GM19351 (cell line): ENCODE results near the gene SIL1.
"Not testable (repeated sequence)": the region's sequence is repeated elsewhere in the genome, so short reads cannot be mapped to it uniquely, and the experiment has no call there.

ENCODE experiments used
- ATAC-seq: cut with Tn5 transposase; IDR thresholded peaks from one replicate; pipeline ENCODE4 v1.9.1; 2021; ENCODE audit warnings: mild to moderate bottlenecking, moderate library complexity; ENCODE audit not compliant: unreplicated experiment

SIL1 gene

GRCh38 chr5:139197710-139198669, at the start of gene SIL1:
TSS of gene SIL1 (minus strand) at chr5:139198368. CDS start at chr5:139127843, 70,525 bp downstream.
- peak; percentile 94 for ATAC-seq

GRCh38 chr5:139246394-139246793, 48.2 kb upstream of the SIL1 start:
- no peak for ATAC-seq

DNA sequence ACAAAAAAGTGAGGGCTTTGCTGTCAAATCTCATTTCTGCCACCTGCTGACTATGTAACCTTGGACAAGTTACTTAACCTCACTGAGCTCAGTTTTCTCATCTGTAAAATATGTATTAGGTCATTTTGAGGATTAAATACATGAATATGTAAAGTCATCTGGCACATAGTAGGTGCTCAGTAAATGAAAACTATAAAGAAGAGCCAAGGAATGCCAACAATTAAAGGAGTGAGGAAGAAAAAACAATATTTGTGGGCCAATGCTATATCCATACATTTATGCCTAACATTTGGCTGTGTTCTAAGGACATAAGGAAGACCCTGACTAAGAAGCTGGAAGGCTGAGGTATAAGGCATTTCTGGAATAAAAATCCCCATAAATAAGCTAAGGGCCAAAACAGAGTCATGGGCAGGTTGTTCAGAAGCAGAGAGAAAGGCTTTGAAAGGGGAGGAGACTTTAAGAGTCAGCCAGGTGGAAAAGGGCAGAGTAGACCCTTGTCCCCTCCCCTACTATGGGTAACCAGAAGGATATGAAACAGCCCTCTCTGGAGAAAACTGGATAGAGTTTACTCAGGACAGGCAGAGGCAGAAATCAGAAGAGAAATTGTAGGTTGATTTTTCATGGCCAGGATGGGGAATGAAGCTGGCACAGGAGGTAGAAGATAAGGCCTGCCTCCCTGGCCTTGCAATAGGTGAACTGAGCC, 47.6 kb upstream of the SIL1 start:
- ATAC-seq = no peak

DNA sequence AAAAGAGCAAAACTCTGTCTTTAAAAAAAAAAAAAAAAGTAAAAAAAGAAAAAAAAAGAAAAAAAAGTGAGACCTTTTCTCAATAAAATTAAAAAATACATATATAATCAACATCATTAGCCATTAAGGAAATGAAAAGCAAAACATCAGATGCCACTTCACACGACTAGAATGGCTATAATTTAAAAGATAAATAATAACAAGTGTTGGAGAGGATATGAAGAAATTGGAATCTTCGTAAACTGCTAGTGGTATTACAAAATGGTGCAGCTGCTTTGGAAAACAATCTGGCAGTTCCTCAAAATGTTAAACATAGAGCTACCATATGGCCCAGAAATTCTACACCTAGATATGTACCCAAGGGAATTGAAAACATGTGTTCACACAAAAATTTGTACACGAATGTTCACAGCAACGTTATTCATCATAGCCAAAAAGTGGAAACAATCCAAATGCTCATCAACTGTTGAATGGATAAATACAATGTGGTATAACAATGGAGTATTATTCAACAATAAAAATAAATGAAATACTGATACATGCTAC, 45.3 kb upstream of the SIL1 start:
- ATAC-seq = no peak

GRCh38 chr5:139241139-139241538, 43.0 kb upstream of the SIL1 start:
- no peak for ATAC-seq

- no peak for ATAC-seq
Measured at GRCh38 chr5:139236479-139236878, 38.3 kb upstream of the SIL1 start.

- ATAC-seq = no peak
Measured at GRCh38 chr5:139232147-139232724, 34.1 kb upstream of the SIL1 start.

- ATAC-seq = no peak
Measured at GRCh38 chr5:139228201-139228803, 30.1 kb upstream of the SIL1 start.

DNA sequence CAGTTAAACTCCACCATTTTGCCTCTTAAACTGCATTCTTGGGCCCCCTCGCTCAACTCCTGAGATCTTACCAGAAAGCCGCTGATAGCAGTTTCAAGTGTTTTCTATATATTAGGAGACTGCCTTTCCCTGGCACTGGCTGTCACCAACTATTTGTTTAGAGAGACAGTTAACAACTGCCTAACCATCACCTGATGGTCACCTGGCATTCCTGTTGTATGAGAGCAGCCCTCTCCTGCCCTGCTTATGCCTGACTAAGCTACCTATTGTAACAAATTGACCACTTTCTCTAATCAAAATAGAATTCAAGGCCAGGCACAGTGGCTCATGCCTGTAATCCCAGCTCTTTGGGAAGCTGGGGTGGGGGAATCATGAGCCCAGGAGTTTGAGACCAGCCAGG, 28.0 kb upstream of the SIL1 start:
- ATAC-seq = no peak

DNA sequence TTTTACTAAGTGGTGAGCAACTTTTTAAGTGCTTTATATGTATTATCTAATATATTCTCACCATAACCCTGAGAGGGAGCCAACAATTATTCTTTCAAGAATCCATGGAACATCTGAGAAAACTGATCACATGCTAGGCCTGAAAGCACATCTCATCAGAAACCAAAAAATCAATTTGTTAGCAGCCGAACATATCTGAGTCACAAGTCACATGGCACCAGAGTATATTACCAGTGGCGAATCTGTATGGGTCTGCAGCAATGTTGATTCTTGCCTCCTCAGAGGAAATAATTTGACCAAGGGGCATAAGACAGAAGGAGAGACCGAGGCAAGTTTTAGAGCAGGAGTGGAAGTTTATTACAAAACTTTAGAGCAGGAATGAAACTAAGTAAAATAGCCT, 25.3 kb upstream of the SIL1 start:
- no peak for ATAC-seq

DNA sequence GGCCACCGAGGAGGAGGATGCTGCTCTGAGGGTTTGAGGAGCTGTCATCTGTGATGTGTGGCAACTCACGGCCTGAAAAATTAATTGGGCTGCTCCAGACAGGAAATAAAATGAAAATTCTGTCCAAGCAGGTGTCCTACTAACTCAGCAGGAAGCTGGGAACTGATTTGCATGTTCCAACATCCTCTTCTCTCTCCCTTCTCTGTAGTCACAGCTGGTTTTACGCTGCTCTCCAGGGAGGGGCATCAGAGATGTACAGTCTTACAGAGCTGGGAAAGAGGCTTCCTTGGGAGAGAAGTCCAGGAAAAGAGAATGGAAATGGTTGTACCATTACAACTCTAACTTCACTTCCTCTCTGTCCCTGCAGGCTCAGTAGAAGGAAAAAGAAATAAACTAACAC, 24.2 kb upstream of the SIL1 start:
- no peak for ATAC-seq

DNA sequence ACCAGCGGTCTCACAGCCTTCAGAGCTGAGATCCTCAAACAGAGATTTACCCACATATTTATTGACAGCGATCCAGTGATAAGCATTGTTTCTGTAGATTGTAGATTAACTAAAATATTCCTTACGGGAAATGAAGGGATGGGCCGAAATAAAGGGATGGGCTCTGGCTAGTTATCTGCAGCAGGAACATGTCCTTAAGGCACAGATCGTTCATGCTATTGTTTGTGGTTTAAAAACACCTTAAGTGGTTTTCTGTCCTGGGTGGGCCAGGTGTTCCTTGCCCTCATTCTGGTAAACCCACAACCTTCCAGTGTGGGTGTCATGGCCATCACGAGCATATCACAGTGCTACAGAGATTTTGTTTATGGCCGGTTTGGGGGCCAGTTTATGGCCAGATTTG, 19.9 kb upstream of the SIL1 start:
- ATAC-seq = not testable (repeated sequence)

- no peak for ATAC-seq
Measured at GRCh38 chr5:139215107-139215975, 17.2 kb upstream of the SIL1 start.

DNA sequence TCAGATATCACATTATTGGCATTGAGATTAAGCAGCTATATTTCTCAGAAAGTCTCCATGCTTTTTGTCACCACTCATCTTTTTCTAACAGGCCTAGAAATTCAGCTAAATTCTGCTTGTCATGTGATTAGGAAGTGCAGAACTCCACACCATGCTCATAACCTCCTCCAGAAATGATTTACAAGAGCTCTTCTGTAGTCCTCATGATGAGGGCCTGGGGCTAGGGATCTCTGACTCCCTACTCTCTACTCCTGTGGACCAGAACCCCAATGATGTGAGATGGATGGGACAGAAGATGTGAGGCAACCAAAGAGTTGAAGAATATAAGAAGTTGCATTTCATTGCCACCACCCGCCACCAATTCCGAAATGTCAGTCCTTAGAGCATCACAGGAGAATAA, 16.5 kb upstream of the SIL1 start:
- ATAC-seq = no peak

DNA sequence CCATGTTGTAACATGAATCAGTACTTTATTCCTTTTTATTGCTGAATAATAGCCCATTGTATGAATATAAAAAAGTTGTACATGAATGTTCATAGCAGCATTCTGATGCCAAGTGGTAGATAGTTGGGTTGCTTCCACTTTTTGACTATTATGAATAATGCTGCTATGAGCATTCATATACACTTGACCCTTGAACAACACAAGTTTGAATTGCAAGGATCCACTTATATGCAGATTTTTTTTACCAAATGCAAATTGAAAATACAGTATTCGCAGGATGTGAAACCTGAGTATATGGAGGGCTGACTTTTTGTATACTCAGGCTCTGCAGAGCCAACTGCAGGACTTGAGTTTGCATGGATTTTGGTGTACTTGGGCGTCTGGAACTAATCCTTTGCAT, 14.7 kb upstream of the SIL1 start:
- ATAC-seq = no peak

DNA sequence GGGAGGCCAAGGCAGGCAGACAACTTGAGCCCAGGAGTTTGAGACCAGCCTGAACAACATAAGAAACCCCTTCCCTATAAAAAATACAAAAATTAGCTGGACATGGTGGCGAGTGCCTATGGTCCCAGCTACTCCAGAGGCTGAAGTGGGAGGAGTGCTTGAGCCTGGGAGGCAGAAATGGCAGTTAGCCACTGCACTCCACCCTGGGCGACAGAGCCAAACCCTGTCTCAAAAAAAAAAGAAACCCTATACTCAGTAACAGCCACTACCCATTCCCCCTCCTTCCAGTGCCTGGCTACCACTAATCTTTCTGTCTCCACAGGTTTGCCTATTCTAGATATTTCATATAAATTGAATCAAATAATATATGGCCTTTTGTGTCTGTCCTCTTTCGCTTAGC, 14.3 kb upstream of the SIL1 start:
- no peak for ATAC-seq

DNA sequence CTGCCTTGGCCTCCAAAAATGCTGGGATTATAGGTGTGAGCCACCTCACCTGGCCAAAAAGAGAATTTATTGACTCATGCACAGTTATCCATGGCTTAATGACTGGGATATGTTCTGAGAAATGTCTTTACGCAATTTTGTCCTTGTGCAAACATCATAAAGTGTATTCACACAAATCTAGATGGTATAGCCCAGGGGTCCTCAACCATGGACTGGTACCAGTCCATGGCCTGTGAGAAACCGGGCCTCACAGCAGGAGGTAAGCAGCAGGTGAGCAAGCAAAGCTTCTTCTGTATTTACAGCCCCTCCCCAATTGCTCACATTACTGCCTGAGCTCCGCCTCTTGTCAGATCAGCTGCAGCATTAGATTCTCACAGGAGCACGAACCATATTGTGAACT, 12.4 kb upstream of the SIL1 start:
- no peak for ATAC-seq

GRCh38 chr5:139207297-139208000, 9.3 kb upstream of the SIL1 start:
- no peak for ATAC-seq

DNA sequence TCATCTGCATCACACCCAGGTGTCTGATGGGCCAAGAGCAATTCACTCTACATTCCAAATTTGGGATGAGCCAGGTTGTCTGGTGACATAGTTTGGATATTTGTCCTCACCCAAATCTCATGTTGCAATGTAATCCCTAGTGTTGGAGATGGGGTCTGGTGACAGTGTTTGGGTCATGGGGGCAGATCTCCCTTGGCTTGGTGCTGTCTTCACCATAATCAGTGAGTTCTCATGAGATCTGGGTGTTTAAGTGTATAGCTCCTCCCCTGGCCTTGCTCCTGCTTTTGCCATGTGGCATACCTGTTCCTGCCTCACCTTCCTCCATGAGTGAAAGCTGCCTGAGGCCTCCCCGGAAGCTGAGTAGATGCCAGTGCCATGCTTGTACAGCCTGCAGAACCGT, 7.4 kb upstream of the SIL1 start:
- no peak for ATAC-seq

- ATAC-seq = no peak
Measured at GRCh38 chr5:139205124-139205523, 7.0 kb upstream of the SIL1 start.
